ENCODE measurements around the gene CTSL.
"Not testable (repeated sequence)": the region's sequence is repeated elsewhere in the genome, so short reads cannot be mapped to it uniquely, and the experiment has no call there.

DNA sequence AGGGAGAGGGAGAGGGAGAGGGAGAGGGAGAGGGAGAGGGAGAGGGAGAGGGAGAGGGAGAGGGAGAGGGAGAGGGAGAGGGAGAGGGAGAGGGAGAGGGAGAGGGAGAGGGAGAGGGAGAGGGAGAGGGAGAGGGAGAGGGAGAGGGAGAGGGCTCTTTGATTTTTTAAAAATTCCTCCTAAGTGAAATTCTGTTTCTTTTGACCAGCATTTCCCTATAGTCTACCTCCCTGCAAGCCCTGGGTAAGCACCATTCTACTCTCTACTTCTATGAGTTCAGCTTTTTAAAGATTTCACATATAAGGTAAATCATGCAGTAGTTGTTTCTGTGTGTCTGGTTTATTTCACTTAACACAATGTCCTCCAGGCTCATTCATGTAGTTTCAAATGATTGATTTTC, 34.1 kb downstream of the CTSL start:
- TF ChIP-seq, protein P1, sequence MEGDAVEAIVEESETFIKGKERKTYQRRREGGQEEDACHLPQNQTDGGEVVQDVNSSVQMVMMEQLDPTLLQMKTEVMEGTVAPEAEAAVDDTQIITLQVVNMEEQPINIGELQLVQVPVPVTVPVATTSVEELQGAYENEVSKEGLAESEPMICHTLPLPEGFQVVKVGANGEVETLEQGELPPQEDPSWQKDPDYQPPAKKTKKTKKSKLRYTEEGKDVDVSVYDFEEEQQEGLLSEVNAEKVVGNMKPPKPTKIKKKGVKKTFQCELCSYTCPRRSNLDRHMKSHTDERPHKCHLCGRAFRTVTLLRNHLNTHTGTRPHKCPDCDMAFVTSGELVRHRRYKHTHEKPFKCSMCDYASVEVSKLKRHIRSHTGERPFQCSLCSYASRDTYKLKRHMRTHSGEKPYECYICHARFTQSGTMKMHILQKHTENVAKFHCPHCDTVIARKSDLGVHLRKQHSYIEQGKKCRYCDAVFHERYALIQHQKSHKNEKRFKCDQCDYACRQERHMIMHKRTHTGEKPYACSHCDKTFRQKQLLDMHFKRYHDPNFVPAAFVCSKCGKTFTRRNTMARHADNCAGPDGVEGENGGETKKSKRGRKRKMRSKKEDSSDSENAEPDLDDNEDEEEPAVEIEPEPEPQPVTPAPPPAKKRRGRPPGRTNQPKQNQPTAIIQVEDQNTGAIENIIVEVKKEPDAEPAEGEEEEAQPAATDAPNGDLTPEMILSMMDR (tag by site-specific recombination; IDR thresholded peaks at IDR 0.05) = not testable (repeated sequence)
- TF ChIP-seq REPIN1 (tag by site-specific recombination; IDR thresholded peaks at IDR 0.05; ENCODE audit: low read depth); PBX3 (CRISPR knock-in tag; IDR thresholded peaks at IDR 0.05); FEZF1 (tag by site-specific recombination; IDR thresholded peaks at IDR 0.05); ZNF350 (tag by site-specific recombination; IDR thresholded peaks at IDR 0.05); ZNF24 (tag by site-specific recombination; IDR thresholded peaks at IDR 0.05); ZNF362 (tag by site-specific recombination; IDR thresholded peaks at IDR 0.05): not testable (repeated sequence)
- TF ChIP-seq, protein P2, sequence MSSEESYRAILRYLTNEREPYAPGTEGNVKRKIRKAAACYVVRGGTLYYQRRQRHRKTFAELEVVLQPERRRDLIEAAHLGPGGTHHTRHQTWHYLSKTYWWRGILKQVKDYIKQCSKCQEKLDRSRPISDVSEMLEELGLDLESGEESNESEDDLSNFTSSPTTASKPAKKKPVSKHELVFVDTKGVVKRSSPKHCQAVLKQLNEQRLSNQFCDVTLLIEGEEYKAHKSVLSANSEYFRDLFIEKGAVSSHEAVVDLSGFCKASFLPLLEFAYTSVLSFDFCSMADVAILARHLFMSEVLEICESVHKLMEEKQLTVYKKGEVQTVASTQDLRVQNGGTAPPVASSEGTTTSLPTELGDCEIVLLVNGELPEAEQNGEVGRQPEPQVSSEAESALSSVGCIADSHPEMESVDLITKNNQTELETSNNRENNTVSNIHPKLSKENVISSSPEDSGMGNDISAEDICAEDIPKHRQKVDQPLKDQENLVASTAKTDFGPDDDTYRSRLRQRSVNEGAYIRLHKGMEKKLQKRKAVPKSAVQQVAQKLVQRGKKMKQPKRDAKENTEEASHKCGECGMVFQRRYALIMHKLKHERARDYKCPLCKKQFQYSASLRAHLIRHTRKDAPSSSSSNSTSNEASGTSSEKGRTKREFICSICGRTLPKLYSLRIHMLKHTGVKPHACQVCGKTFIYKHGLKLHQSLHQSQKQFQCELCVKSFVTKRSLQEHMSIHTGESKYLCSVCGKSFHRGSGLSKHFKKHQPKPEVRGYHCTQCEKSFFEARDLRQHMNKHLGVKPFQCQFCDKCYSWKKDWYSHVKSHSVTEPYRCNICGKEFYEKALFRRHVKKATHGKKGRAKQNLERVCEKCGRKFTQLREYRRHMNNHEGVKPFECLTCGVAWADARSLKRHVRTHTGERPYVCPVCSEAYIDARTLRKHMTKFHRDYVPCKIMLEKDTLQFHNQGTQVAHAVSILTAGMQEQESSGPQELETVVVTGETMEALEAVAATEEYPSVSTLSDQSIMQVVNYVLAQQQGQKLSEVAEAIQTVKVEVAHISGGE (tag by site-specific recombination; conservative IDR thresholded peaks at IDR 0.05; ENCODE audit: low read depth) = not testable (repeated sequence)
- TF ChIP-seq, protein P3, sequence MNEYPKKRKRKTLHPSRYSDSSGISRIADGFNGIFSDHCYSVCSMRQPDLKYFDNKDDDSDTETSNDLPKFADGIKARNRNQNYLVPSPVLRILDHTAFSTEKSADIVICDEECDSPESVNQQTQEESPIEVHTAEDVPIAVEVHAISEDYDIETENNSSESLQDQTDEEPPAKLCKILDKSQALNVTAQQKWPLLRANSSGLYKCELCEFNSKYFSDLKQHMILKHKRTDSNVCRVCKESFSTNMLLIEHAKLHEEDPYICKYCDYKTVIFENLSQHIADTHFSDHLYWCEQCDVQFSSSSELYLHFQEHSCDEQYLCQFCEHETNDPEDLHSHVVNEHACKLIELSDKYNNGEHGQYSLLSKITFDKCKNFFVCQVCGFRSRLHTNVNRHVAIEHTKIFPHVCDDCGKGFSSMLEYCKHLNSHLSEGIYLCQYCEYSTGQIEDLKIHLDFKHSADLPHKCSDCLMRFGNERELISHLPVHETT (tag by site-specific recombination; IDR thresholded peaks at IDR 0.05) = not testable (repeated sequence)
- TF ChIP-seq, protein P4, sequence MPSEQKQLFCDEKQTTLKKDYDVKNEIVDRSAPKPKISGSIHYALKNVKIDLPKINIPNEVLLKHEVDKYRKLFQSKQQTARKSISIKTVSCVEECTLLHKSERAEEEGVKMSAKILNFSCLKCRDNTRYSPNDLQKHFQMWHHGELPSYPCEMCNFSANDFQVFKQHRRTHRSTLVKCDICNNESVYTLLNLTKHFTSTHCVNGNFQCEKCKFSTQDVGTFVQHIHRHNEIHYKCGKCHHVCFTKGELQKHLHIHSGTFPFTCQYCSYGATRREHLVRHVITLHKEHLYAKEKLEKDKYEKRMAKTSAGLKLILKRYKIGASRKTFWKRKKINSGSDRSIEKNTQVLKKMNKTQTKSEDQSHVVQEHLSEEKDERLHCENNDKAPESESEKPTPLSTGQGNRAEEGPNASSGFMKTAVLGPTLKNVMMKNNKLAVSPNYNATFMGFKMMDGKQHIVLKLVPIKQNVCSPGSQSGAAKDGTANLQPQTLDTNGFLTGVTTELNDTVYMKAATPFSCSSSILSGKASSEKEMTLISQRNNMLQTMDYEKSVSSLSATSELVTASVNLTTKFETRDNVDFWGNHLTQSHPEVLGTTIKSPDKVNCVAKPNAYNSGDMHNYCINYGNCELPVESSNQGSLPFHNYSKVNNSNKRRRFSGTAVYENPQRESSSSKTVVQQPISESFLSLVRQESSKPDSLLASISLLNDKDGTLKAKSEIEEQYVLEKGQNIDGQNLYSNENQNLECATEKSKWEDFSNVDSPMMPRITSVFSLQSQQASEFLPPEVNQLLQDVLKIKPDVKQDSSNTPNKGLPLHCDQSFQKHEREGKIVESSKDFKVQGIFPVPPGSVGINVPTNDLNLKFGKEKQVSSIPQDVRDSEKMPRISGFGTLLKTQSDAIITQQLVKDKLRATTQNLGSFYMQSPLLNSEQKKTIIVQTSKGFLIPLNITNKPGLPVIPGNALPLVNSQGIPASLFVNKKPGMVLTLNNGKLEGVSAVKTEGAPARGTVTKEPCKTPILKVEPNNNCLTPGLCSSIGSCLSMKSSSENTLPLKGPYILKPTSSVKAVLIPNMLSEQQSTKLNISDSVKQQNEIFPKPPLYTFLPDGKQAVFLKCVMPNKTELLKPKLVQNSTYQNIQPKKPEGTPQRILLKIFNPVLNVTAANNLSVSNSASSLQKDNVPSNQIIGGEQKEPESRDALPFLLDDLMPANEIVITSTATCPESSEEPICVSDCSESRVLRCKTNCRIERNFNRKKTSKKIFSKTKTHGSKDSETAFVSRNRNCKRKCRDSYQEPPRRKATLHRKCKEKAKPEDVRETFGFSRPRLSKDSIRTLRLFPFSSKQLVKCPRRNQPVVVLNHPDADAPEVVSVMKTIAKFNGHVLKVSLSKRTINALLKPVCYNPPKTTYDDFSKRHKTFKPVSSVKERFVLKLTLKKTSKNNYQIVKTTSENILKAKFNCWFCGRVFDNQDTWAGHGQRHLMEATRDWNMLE (tag by site-specific recombination; conservative IDR thresholded peaks at IDR 0.05; ENCODE audit: low read depth) = not testable (repeated sequence)
- TF ChIP-seq, protein P5, sequence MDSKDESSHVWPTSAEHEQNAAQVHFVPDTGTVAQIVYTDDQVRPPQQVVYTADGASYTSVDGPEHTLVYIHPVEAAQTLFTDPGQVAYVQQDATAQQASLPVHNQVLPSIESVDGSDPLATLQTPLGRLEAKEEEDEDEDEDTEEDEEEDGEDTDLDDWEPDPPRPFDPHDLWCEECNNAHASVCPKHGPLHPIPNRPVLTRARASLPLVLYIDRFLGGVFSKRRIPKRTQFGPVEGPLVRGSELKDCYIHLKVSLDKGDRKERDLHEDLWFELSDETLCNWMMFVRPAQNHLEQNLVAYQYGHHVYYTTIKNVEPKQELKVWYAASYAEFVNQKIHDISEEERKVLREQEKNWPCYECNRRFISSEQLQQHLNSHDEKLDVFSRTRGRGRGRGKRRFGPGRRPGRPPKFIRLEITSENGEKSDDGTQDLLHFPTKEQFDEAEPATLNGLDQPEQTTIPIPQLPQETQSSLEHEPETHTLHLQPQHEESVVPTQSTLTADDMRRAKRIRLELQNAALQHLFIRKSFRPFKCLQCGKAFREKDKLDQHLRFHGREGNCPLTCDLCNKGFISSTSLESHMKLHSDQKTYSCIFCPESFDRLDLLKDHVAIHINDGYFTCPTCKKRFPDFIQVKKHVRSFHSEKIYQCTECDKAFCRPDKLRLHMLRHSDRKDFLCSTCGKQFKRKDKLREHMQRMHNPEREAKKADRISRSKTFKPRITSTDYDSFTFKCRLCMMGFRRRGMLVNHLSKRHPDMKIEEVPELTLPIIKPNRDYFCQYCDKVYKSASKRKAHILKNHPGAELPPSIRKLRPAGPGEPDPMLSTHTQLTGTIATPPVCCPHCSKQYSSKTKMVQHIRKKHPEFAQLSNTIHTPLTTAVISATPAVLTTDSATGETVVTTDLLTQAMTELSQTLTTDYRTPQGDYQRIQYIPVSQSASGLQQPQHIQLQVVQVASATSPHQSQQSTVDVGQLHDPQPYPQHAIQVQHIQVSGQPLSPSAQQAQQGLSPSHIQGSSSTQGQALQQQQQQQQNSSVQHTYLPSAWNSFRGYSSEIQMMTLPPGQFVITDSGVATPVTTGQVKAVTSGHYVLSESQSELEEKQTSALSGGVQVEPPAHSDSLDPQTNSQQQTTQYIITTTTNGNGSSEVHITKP (tag by site-specific recombination; IDR thresholded peaks at IDR 0.05) = not testable (repeated sequence)
